SK-N-SH (cell line): ENCODE results near the gene AUTS2.

ENCODE experiments used
- ELF1 ChIP-seq: IDR thresholded peaks from 2 replicates; pipeline ENCODE4 v1.4.0; 2012
- NFIC ChIP-seq: IDR thresholded peaks from 2 replicates; pipeline ENCODE4 v1.4.0; 2012; ENCODE audit warnings: borderline replicate concordance
- POLR2AphosphoS5 ChIP-seq: IDR thresholded peaks from 2 replicates; pipeline ENCODE4 v1.6.1; 2012; ENCODE audit warnings: low read depth, low read length
- RAD21 ChIP-seq: IDR thresholded peaks from 2 replicates; pipeline ENCODE4 v1.6.1; 2012; ENCODE audit warnings: mild to moderate bottlenecking, low read length
- SIN3A ChIP-seq: IDR thresholded peaks from 2 replicates; pipeline ENCODE4 v1.6.1; 2012; ENCODE audit warnings: low read depth, mild to moderate bottlenecking, low read length, moderate library complexity, borderline replicate concordance
- SMC3 ChIP-seq: IDR thresholded peaks from 2 replicates; pipeline ENCODE4 v1.6.1; 2012; ENCODE audit warnings: low read depth, low read length, improper control_type of control experiment
- TF ChIP-seq, protein P1 (sequence below): fragments of 200-600 bp; sonication (generic); IDR thresholded peaks from 2 replicates; pipeline ENCODE4 v1.6.1; 2017; ENCODE audit warnings: antibody characterized with exemption, mild to moderate bottlenecking, moderate library complexity
- TF ChIP-seq, protein P2 (sequence below): IDR thresholded peaks from 2 replicates; pipeline ENCODE4 v1.6.1; 2012; ENCODE audit warnings: mild to moderate bottlenecking, low read depth, low read length, moderate library complexity
- TF ChIP-seq, protein P3 (sequence below): IDR thresholded peaks from 2 replicates; pipeline ENCODE4; 2012
- TF ChIP-seq, protein P4 (sequence below): fragments of 150-350 bp; IDR thresholded peaks from 2 replicates; pipeline ENCODE4 v1.6.1; 2016; ENCODE audit warnings: mild to moderate bottlenecking, low read depth, low read length

DNA sequence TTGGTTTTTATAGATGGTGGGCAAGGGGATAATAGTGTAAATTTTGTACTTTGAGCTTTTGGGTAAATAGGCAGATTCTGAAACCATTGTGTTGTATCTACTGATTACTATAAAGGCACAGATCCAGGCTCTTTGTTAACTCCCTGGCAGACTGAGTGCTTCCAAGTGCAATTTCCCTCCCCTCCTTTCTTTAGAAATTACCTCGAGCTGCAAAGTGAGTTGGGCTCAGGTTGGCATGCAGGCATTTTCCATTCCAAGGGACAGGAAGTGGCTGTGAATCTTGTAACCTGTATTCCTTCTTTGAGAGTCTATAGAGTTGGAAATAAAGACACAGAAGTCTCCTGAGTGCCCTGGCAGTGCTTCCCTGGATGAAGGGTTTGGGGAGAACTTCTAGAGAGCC, 1039.5 kb downstream of the AUTS2 start:
- TF ChIP-seq, protein P1, sequence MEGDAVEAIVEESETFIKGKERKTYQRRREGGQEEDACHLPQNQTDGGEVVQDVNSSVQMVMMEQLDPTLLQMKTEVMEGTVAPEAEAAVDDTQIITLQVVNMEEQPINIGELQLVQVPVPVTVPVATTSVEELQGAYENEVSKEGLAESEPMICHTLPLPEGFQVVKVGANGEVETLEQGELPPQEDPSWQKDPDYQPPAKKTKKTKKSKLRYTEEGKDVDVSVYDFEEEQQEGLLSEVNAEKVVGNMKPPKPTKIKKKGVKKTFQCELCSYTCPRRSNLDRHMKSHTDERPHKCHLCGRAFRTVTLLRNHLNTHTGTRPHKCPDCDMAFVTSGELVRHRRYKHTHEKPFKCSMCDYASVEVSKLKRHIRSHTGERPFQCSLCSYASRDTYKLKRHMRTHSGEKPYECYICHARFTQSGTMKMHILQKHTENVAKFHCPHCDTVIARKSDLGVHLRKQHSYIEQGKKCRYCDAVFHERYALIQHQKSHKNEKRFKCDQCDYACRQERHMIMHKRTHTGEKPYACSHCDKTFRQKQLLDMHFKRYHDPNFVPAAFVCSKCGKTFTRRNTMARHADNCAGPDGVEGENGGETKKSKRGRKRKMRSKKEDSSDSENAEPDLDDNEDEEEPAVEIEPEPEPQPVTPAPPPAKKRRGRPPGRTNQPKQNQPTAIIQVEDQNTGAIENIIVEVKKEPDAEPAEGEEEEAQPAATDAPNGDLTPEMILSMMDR, result no peak
- TF ChIP-seq, protein P2, sequence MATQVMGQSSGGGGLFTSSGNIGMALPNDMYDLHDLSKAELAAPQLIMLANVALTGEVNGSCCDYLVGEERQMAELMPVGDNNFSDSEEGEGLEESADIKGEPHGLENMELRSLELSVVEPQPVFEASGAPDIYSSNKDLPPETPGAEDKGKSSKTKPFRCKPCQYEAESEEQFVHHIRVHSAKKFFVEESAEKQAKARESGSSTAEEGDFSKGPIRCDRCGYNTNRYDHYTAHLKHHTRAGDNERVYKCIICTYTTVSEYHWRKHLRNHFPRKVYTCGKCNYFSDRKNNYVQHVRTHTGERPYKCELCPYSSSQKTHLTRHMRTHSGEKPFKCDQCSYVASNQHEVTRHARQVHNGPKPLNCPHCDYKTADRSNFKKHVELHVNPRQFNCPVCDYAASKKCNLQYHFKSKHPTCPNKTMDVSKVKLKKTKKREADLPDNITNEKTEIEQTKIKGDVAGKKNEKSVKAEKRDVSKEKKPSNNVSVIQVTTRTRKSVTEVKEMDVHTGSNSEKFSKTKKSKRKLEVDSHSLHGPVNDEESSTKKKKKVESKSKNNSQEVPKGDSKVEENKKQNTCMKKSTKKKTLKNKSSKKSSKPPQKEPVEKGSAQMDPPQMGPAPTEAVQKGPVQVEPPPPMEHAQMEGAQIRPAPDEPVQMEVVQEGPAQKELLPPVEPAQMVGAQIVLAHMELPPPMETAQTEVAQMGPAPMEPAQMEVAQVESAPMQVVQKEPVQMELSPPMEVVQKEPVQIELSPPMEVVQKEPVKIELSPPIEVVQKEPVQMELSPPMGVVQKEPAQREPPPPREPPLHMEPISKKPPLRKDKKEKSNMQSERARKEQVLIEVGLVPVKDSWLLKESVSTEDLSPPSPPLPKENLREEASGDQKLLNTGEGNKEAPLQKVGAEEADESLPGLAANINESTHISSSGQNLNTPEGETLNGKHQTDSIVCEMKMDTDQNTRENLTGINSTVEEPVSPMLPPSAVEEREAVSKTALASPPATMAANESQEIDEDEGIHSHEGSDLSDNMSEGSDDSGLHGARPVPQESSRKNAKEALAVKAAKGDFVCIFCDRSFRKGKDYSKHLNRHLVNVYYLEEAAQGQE, result no peak
- TF ChIP-seq, protein P3, sequence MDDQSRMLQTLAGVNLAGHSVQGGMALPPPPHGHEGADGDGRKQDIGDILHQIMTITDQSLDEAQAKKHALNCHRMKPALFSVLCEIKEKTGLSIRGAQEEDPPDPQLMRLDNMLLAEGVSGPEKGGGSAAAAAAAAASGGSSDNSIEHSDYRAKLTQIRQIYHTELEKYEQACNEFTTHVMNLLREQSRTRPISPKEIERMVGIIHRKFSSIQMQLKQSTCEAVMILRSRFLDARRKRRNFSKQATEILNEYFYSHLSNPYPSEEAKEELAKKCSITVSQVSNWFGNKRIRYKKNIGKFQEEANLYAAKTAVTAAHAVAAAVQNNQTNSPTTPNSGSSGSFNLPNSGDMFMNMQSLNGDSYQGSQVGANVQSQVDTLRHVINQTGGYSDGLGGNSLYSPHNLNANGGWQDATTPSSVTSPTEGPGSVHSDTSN, result no peak
- TF ChIP-seq RAD21, result no peak
- no peak for TF ChIP-seq SMC3
- TF ChIP-seq, protein P4, sequence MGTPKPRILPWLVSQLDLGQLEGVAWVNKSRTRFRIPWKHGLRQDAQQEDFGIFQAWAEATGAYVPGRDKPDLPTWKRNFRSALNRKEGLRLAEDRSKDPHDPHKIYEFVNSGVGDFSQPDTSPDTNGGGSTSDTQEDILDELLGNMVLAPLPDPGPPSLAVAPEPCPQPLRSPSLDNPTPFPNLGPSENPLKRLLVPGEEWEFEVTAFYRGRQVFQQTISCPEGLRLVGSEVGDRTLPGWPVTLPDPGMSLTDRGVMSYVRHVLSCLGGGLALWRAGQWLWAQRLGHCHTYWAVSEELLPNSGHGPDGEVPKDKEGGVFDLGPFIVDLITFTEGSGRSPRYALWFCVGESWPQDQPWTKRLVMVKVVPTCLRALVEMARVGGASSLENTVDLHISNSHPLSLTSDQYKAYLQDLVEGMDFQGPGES, result no peak
- no peak for TF ChIP-seq ELF1
- TF ChIP-seq SIN3A, result no peak
- TF ChIP-seq POLR2AphosphoS5, result no peak
- no peak for TF ChIP-seq NFIC
